HUDEP-2 (cell line): ENCODE measurements around the gene CNTNAP2.

Source experiments
- DNase-seq, 76 experiments: peaks; one replicate each; lab custom pipeline; 2025; ENCODE audit not compliant: unreplicated experiment in 76 of 76; lab: John Stamatoyannopoulos, UW

Gene CNTNAP2

GRCh38 chr7:148147438-148147837 lies 2030.8 kb downstream of the CNTNAP2 start:
- DNase-seq = no peak

- DNase-seq = no peak
Observed at GRCh38 chr7:148148456-148148855, 2031.9 kb downstream of the CNTNAP2 start.

GRCh38 chr7:148149730-148150129 lies 2033.1 kb downstream of the CNTNAP2 start:
- DNase-seq = no peak

GRCh38 chr7:148151778-148152177 lies 2035.2 kb downstream of the CNTNAP2 start:
- DNase-seq = peak in 1 of 76 experiments; percentile 1

- DNase-seq = peak in 7 of 76 experiments; percentile 7 to 69 (median 35)
Observed at GRCh38 chr7:148153616-148154284, 2037.1 kb downstream of the CNTNAP2 start.

- no peak for DNase-seq
Observed at GRCh38 chr7:148155000-148155399, 2038.4 kb downstream of the CNTNAP2 start.

GRCh38 chr7:148155826-148156225 lies 2039.2 kb downstream of the CNTNAP2 start:
- DNase-seq = no peak

- no peak for DNase-seq
Observed at GRCh38 chr7:148156233-148156632, 2039.6 kb downstream of the CNTNAP2 start.

GRCh38 chr7:148159331-148159730 lies 2042.7 kb downstream of the CNTNAP2 start:
- DNase-seq = no peak

GRCh38 chr7:148161776-148162175 lies 2045.2 kb downstream of the CNTNAP2 start:
- no peak for DNase-seq

- DNase-seq = no peak
Observed at GRCh38 chr7:148162808-148163207, 2046.2 kb downstream of the CNTNAP2 start.

GRCh38 chr7:148163246-148163645 lies 2046.6 kb downstream of the CNTNAP2 start:
- no peak for DNase-seq

- DNase-seq = no peak
Observed at GRCh38 chr7:148172920-148173319, 2056.3 kb downstream of the CNTNAP2 start.

GRCh38 chr7:148173369-148173768 lies 2056.8 kb downstream of the CNTNAP2 start:
- DNase-seq = no peak

GRCh38 chr7:148174376-148174775 lies 2057.8 kb downstream of the CNTNAP2 start:
- DNase-seq = no peak

- no peak for DNase-seq
Observed at GRCh38 chr7:148175512-148175911, 2058.9 kb downstream of the CNTNAP2 start.

- no peak for DNase-seq
Observed at GRCh38 chr7:148177972-148178371, 2061.4 kb downstream of the CNTNAP2 start.

GRCh38 chr7:148180075-148180474 lies 2063.5 kb downstream of the CNTNAP2 start:
- DNase-seq = no peak

GRCh38 chr7:148182264-148182663 lies 2065.7 kb downstream of the CNTNAP2 start:
- no peak for DNase-seq

GRCh38 chr7:148185041-148185440 lies 2068.4 kb downstream of the CNTNAP2 start:
- no peak for DNase-seq

- DNase-seq = no peak
Observed at GRCh38 chr7:148187471-148187870, 2070.9 kb downstream of the CNTNAP2 start.

GRCh38 chr7:148191391-148192065 lies 2074.9 kb downstream of the CNTNAP2 start:
- no peak for DNase-seq
